ENCODE results near the gene RRBP1. TPM values are rescaled to one million over a fixed set of nuclear protein-coding genes. Genes with fewer than 3 reads are reported as not detected.

RRBP1 gene
- total and polyA plus RNA-seq, 2 donors (not counting 3 experiments of a cell fraction or from before 2014, with no cell fraction given), result 50.3 to 236 TPM

- Histone ChIP-seq H4K20me1 (replicated peaks; ENCODE audit: control insufficient read depth, extremely low read depth, insufficient read depth, low read length) (peaks cover 13% of the 10 kb centered on the region), H3K9me3 (replicated peaks; ENCODE audit: control insufficient read depth, insufficient read depth, low read length) (no peaks in the 10 kb centered on the region), H3K4me2 (ENCODE audit: insufficient read depth, low read length) (no peak overlapping the region), H3K36me3 (ENCODE audit: control insufficient read depth in 2 of 2, extremely low read depth in 1 of 2, insufficient read depth in 2 of 2, low read length in 2 of 2) (peaks cover 0 to 2% of the 10 kb centered on the region in 2 experiments), H3K79me2 (ENCODE audit: control insufficient read depth, insufficient read depth, low read length) (peaks cover 82% of the 10 kb centered on the region), H3K27ac (ENCODE audit: insufficient read depth, low read depth, low read length) (no peak overlapping the region), H3K9ac (replicated peaks; ENCODE audit: extremely low read depth, insufficient read depth, low read length) (no peak overlapping the region), H2AFZ (ENCODE audit: low read depth, low read length) (no peak overlapping the region), H3K4me3 (replicated peaks in 1 of 3; ENCODE audit: insufficient read depth in 1 of 3, low read depth in 1 of 3, low read length in 3 of 3) (no peak overlapping the region), H3K4me1 (ENCODE audit: control insufficient read depth, extremely low read depth, insufficient read depth, low read length) (peaks cover 9% of the 10 kb centered on the region), H3K9me1 (replicated peaks; ENCODE audit: control insufficient read depth, extremely low read depth, insufficient read depth, low read length) (no peaks in the 10 kb centered on the region), H3K27me3 (ENCODE audit: control insufficient read depth in 2 of 2, insufficient read depth in 2 of 2, low read length in 2 of 2) (no peaks in the 10 kb centered on the region)
- TF ChIP-seq CTCF (IDR thresholded peaks at IDR 0.05; ENCODE audit: extremely low read depth in 1 of 2, insufficient read depth in 1 of 2, low read depth in 1 of 2, low read length in 2 of 2) (no peak), FOS (IDR thresholded peaks at IDR 0.05; ENCODE audit: borderline replicate concordance, insufficient read depth, low read length) (no peak), GATA2 (IDR thresholded peaks at IDR 0.05; ENCODE audit: insufficient read depth, insufficient read length, low read depth, low read length) (no peak), EZH2 (IDR thresholded peaks at IDR 0.05; ENCODE audit: borderline replicate concordance, low read depth, low read length, severe bottlenecking) (no peak), POLR2A (IDR thresholded peaks at IDR 0.05; ENCODE audit: low read depth, low read length) (no peak), JUN (IDR thresholded peaks at IDR 0.05; ENCODE audit: borderline replicate concordance, insufficient read depth, insufficient read length, low read depth) (no peak), POLR2AphosphoS5 (IDR thresholded peaks at IDR 0.05; ENCODE audit: insufficient read depth, low read depth, low read length) (no peak), MYC (IDR thresholded peaks at IDR 0.05; ENCODE audit: low read depth, low read length) (no peak)
- TF ChIP-seq, protein P1, sequence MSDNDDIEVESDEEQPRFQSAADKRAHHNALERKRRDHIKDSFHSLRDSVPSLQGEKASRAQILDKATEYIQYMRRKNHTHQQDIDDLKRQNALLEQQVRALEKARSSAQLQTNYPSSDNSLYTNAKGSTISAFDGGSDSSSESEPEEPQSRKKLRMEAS (IDR thresholded peaks at IDR 0.05; ENCODE audit: insufficient read depth, insufficient read length), result no peak
- dilution Hi-C loops (cut with MboI; ENCODE audit: extremely low pct_ligation_motif_present, low sequenced_read_pairs) (no loop called here), intact Hi-C loops (cut with micrococcal nuclease) (no loop called here)
- POLR2A ChIA-PET, result no interaction called here
- FAIRE-seq, result no peak
- DNase-seq (ENCODE audit: low read depth, low spot score), result no peak
- CTCF ChIA-PET, result interaction anchor here (1.2 to 1.4 kb wide), 2 partner anchors 221 to 262 kb away, joined by 3 read pairs; no protein-coding TSS in a partner anchor
- BruUV-seq (replicated peaks), result no TSS peak
Measured at GRCh38 chr20:17676942-17677341, 5.1 kb downstream of the RRBP1 start.
